Measurements from ENCODE around the gene MAML2. TPM values are rescaled to one million over a fixed set of nuclear protein-coding genes. Genes with fewer than 3 reads are reported as not detected.

MAML2 gene
- total RNA-seq, 1 experiment from 2014 or later, result 4.7 TPM

DNA sequence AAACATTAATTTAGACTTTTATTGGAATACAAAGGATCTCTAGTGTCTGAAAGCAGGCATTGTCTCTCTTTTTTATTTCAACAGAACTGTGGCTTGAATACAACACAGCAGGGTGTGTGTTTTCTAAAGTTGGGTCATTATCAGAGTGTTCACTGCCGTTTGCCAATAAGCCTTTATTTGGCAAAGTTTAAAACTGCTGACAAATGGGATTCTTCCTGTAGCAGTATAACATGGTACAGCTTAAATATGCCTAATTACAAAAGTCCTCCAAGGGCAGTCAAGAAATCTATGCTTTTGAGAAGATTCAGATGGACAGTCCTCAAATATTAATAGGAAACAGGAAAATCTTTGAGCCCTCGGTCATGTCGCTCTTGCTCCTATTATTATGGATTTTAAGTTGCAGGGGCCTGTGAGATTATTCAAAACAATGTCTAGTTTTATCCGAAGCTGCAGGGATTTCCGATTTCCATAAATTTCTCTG is 199.9 kb downstream of the MAML2 start:
- DNase-seq (ENCODE audit: extremely low read depth, low read depth), result no peak

DNA sequence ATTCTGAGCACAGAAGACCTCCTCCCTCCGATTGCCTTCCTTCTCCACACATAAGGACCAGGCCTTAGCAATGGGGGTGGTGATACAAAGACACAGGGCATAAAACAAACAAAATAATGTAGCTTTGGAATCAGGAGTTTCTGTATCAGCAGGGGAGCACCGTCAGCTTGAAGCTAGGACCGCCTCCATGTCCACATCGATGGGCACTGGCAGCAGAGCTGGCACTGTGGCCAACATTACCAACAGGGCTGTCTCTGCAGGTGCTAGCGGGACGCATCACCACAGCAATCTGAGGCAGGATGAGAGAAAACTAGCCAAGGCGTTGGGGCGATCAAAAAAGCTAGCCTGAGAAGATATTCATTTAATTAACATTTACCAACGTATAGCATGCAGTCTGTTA is 201.4 kb downstream of the MAML2 start:
- no peak for DNase-seq (ENCODE audit: extremely low read depth, low read depth)

DNA sequence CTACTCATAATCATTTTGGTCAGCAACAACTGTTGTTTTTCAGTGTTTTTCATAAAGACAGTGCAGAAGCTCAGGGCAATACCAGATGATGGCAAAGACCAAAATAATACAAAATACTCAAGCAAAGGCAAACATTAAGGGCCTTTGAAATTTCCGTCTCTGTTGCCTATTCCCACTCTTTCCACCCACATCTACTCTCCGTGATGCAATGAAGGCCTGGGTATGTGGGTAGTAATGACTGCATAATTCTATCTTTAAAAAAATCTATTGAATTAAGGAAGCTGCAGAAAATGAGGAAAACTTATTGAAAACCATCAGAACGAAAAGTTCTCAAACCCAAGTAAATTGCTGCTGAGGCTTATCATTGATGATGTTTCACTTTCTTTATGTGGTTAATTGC is 203.3 kb downstream of the MAML2 start:
- no peak for DNase-seq (ENCODE audit: extremely low read depth, low read depth)

DNA sequence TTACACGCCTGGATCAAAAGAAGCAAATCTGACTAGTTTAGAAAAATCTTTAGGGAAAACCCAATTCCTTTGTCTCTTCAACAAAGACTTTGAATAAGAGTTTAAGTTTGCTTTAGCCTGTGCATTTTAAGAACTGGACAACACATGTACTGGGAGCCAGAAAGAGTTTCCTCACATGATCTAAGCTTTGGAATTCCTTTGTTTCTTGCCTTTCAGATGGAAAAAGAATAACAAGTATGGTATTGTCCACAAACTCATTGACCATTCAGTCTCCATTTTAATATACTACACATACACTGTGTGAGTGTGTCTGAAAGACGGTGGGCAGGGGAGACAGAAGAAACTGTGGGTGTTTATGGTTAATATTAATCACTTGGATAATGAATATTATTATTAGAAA is 205.6 kb downstream of the MAML2 start:
- DNase-seq (ENCODE audit: extremely low read depth, low read depth), result no peak

DNA sequence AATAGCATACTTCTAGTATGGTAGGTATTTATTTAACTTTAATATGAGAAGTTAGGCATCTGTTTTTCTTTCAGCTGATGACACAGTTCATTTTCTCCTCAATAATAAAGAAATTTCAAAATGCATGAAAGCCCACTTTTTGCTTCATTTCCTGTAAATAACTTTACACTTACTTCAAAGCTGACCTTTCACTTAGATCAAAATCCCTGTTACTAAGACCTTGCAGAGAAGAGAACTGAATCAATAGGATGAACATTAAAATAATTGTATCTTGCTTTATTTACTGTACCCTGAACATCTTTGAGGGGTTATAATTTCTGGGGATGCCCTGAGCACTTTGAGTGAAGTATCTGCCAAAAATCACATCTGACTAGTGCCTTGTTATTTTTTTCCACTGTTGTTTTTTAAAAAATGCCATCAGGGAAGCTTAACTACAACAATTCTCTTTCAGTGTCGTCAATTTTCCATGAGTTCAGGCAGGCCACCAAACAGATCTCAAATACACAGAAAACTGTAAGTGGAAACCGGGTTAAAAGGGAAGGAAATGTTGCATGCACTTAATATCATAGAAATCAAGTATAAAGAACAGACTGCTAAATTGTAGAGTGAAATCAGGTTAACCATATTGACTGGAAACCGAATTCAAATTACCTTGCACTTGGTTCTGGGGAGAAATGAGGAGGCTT is 206.2 kb downstream of the MAML2 start:
- no peak for DNase-seq (ENCODE audit: extremely low read depth, low read depth)

GRCh38 chr11:96134602-96135001 is 208.4 kb downstream of the MAML2 start:
- DNase-seq (ENCODE audit: extremely low read depth, low read depth), result no peak

GRCh38 chr11:96132437-96132836 is 210.6 kb downstream of the MAML2 start:
- DNase-seq (ENCODE audit: extremely low read depth, low read depth), result no peak

DNA sequence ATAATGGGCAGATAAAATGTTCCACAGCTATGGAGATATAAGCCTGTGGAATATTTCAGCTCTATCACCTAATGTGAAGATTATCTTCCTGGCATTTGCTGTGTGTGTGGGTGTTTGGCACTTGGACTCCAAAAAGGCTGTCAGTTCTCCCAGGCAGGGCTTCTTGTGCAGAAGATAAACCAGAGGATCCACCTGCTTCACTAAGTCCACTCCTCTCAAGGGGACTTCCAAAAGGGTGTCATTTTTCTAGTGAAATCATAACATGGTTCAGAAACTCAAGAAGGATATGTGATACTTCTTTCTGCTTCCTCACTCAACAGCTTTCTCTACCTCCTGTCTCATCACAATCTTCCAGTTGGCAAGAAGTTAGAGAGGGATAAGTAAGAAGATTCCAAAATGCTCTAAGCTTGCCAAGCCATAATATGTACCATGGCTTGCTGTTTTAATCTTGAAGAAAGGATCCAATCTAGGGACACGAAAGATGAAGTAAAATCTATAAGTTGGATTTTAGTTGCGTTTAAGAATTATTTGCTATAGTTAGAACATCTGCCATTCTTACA is 212.9 kb downstream of the MAML2 start:
- no peak for DNase-seq (ENCODE audit: extremely low read depth, low read depth)

GRCh38 chr11:96127596-96127959 is 215.4 kb downstream of the MAML2 start:
- DNase-seq (ENCODE audit: extremely low read depth, low read depth), result no peak

DNA sequence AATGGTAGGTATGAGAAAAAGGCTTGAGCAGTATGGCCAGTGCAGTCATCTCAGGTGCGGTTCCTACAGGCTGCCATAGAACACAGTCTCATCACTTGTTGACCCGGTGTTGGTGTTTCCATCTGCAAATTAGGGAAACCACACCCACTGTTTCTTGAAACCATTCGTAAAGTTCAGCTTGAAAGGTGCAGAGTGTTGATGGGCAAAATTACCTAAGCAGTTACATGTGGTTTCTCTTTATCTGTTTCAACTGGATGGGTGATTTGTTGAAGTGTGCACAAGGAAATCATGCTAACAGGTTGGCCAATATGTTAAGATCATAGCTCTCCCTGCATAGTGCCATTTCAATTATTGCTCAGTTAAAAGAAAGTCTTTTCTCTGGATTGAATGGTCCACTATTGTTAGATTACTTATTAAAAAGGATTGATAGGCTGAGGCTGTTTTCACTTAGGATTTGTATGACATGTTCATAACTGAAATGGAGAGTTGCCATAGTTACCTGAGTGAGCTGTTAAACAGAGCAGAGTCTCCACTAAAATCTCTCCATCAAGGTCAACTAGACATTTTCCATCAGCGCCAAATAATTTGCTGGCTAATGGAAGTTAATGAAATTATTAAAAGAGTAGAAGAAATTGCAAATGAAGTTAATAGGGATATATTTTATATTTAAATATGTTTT is 215.9 kb downstream of the MAML2 start:
- no peak for DNase-seq (ENCODE audit: extremely low read depth, low read depth)

DNA sequence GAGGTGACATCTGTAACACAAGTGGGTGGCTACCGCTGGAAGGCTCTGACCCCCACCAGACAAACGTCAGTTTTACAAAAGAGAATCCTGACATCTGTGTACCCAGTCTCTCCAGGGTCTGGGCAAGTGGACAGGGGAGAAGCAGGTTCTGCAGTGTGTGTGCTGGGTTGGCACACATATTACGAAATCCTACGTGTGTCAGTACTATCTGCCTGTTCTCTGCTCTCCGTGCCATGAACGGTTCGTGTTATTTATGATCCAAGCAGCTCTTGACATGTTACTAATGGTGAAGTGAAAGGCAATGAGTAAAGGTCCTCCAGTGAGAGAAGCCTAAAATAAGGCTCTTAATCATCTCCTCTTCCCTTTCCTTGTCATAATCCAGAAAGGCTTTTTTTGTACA is 217.6 kb downstream of the MAML2 start:
- no peak for DNase-seq (ENCODE audit: extremely low read depth, low read depth)

GRCh38 chr11:96124155-96124554 is 218.8 kb downstream of the MAML2 start:
- no peak for DNase-seq (ENCODE audit: extremely low read depth, low read depth)

GRCh38 chr11:96123301-96123700 is 219.7 kb downstream of the MAML2 start:
- DNase-seq (ENCODE audit: extremely low read depth, low read depth), result no peak

GRCh38 chr11:96122601-96123074 is 220.4 kb downstream of the MAML2 start:
- DNase-seq (ENCODE audit: extremely low read depth, low read depth), result no peak

GRCh38 chr11:96119211-96119610 is 223.8 kb downstream of the MAML2 start:
- DNase-seq (ENCODE audit: extremely low read depth, low read depth), result no peak

DNA sequence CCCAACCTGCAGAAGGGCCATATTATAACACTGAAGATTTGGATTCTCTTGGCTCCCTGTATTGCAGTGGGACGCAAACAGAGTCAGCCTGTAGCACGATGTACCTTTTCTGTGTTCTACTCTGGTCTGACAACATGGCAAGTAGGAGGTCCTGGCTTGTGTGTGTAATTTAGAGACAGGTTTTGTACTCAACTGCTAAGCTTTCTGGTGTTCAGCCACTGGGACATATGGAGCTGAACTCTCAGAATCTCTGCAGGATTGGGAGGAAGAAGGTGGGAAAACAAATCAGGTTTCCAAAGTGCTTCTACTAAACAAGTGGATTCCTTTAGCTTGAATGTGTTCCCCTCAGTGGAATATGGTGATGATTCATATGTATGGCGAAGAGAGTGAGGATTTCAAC is 226.6 kb downstream of the MAML2 start:
- no peak for DNase-seq (ENCODE audit: extremely low read depth, low read depth)

- no peak for DNase-seq (ENCODE audit: extremely low read depth, low read depth)
These were observed 228.6 kb downstream of the MAML2 start for GRCh38 chr11:96114178-96115064.

- DNase-seq (ENCODE audit: extremely low read depth, low read depth), result no peak
These were observed 229.8 kb downstream of the MAML2 start for GRCh38 chr11:96113193-96113681.

DNA sequence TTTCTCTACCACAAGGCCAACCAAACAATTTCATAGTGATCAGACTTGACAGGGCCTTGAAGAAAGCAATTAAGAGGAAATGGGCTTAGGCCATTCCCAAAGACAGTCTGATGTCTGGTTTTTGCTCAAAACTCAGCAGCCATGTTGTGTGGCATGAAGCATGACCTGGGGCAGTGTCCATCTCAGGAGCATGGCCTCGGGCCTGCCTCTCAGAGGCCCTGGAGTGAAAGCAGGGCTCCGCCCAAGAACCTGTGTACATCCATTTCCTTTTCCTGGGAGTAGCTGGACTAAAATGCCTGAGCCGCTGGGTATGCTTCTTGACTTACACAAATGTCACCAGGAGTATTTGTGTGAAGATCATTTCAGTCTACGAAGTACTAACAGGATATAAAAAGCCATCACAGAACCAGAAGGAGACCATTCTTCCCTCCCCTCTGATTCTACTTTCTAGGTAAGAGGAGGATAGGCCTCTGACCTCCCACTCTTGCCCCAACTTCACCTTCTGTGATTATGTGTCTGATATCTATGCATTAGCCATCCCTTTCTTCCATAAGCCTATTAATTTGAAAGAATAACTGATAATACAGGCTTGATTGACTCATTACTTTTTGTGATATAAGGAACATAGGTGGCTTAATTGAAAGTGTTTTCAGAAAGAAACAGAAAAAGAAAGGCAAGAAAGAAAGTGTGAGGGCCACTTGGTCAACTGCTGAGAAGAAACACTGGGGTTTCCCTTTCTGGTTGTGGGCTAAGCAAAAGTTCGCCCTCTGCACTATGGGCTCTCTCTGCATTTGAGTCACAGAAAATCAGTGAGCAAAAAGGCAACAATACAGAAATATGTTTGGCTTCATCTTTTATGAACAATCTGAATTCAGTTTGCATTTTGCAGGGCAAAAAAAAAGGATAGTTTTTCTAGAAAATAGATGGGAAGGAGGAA is 230.5 kb downstream of the MAML2 start:
- no peak for DNase-seq (ENCODE audit: extremely low read depth, low read depth)

DNA sequence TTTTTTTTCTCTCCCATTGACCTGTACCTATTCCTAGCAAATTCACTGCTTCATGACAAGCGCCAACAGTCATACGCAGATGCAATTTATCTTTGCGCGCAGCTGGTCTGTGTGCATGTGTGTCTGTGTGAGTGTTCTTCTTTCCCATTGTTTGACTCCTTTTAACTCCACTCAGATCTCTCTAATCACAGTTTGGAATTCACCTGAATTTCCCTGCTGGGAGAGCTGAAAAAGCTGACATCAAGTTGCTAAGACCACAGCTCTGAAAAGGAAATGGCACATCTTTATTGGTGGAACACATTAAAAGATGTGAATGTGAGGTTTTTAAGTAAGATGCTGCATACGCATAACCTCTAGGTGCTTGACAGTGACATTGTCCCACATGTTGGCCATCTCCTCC is 231.7 kb downstream of the MAML2 start:
- DNase-seq (ENCODE audit: extremely low read depth, low read depth), result no peak

All from NCI-H460 (cell line).